Left forelimb (tissue), 1 donor: ENCODE data around the gene SLC35F4.
"Not testable (repeated sequence)": the region's sequence is repeated elsewhere in the genome, so short reads cannot be mapped to it uniquely, and the experiment has no call there.

Experiments
- DNase-seq: peaks from one replicate; pipeline ENCODE4 v3.0.0-alpha.2; 2018; ENCODE audit warnings: low spot score

SLC35F4 gene

DNA sequence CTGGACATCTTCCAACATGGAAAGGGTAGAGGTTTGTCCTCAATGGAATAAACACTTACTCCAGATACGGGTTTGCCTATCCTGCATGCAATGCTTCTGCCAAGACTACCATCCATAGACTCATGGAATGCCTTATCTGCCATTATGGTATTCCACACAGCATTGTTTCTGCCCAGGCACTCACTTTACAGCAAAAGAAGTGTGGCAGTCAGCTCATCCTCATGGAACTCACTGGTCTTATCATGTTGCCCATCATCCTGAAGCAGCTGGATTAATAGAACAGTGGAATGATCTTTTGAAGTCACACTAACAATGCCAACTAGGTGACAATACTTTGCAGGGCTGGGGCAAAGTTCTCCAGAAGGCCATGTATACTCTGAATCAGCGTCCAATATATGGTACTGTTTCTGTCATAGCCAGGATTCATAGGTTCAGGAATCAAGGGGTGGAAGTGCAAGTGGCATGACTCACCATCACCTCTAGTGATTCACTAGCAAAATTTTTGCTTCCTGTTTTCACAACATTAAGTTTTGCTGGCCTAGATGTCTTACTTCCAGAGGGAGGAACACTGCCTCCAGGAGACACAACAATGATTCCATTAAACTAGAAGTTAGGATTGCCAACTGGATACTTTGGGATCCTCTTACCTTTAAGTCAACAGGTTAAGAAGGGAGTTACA lies 140.4 kb downstream of the SLC35F4 start:
- no peak for DNase-seq

GRCh38 chr14:57722141-57722540 lies 143.8 kb downstream of the SLC35F4 start:
- not testable (repeated sequence) for DNase-seq

GRCh38 chr14:57714487-57714931 lies 151.4 kb downstream of the SLC35F4 start:
- DNase-seq: no peak

GRCh38 chr14:57712698-57713097 lies 153.2 kb downstream of the SLC35F4 start:
- no peak for DNase-seq

- no peak for DNase-seq
Observed at GRCh38 chr14:57712102-57712501, 153.8 kb downstream of the SLC35F4 start.

- no peak for DNase-seq
Observed at GRCh38 chr14:57709909-57710308, 156.0 kb downstream of the SLC35F4 start.

- DNase-seq: not testable (repeated sequence)
Observed at GRCh38 chr14:57709086-57709485, 156.8 kb downstream of the SLC35F4 start.

DNA sequence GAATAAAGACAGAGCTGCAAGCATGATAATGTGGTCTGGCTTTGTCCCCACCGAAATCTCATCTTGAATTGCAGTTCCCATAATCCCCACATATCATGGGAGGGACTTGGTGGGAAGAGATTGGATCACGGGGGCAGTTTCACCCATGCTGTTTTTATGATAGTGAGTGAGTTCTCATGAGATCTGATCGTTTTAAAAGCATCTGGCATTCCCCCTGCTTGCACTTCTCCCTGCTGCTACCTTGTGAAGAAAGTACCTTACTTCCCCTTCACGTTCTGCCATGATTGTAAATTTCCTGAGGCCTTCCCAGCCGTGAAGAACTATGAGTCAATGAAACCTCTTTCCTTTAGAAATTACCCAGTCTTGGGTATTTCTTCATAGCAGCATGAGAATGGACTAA lies 158.7 kb downstream of the SLC35F4 start:
- no peak for DNase-seq

DNA sequence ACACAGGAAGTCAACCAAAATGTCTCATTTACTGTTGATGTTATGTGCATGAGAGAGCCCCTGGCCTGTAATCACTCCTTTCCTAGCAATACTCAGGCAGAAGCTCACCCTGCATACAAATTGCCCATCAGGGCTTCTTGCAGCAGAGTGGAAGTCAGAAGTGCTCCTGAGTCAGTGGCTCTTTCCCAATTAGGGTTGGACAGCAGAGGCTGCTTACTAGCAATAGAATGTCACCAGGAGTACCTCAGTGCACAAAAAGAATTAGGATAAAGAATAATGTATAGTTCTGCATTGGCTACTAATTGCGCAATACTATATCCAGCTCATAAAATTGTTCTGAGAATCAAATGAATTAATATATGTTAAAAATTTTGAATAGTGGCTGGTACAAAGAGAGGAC lies 161.1 kb downstream of the SLC35F4 start:
- no peak for DNase-seq

- DNase-seq: no peak
Observed at GRCh38 chr14:57699947-57700346, 165.9 kb downstream of the SLC35F4 start.

GRCh38 chr14:57692671-57693070 lies 173.2 kb downstream of the SLC35F4 start:
- DNase-seq: no peak

GRCh38 chr14:57687416-57687815 lies 178.5 kb downstream of the SLC35F4 start:
- no peak for DNase-seq

DNA sequence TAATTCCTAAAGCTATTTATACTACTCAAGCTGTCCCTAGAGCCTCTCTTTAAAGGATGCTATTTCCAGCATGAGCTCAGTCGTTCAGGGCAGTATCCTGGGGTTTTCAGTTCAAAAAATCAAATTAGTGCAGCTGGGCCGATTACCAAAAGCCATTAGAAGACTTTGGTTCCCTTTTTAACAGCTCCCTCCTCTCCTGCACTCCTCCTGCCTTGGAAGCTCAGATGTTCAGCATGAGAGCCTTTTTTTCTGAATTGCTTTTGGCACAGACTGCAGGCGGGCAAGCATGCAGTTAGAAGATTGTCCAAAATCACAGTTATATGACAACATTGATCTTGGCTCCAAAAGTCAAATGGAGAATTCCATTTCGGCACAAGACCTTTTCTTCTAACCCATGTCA lies 179.6 kb downstream of the SLC35F4 start:
- DNase-seq: no peak

GRCh38 chr14:57671021-57671420 lies 194.9 kb downstream of the SLC35F4 start:
- no peak for DNase-seq

DNA sequence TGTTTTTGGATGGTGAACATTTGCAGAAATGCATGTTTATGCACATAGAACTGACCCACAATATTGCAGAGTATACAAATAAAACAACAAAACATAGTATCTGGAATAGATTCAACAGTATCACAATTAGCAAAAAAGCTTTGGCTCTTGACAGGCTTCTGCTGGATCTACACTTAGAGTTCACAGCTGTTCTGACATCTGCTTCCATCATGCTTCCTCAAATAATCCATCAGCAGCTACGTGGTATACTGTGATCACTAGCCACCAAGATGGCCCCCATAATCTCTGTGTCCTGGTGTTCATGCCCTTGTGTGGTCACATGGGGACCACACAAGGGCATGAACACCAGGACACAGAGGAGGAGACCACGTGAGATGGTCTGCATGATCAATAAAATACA lies 205.7 kb downstream of the SLC35F4 start:
- no peak for DNase-seq

- no peak for DNase-seq
Observed at GRCh38 chr14:57659052-57659451, 206.8 kb downstream of the SLC35F4 start.

DNA sequence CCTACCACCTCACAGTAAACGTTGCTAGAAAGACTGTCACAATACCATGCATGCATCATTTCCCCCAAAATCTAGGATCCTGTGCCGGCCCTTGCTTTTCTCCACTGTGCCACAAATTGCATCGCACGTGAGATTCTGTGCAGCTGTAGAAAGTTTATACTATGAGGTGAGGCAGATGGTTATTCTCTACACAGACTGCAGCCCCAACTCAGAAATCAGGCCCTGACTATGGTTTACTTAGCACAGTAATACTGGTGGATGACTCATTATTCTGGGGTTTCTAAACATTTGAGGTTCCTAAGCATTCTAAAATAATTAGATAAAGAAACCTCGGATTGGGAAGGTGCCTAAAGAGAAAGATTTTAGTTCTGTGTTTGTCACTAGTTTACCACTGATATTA lies 208.4 kb downstream of the SLC35F4 start:
- no peak for DNase-seq

DNA sequence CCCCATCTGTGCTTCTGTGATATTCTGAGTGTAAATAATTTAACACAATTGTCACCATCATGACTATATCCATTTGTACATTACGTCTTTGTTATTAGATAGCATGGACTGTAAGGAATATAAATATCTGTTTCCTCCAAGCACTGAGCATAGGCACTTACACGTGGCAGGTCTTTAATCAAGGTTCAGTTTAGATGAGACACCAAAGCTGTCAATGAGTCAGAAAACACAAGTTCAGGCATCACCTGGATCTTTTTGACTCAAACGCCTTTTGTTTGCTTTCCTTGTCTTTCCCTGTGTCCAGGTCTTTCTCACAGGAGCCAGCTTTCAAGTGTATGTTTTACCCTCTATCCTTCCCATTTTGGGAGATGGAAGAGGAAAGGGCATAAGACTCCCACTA lies 209.0 kb downstream of the SLC35F4 start:
- no peak for DNase-seq

DNA sequence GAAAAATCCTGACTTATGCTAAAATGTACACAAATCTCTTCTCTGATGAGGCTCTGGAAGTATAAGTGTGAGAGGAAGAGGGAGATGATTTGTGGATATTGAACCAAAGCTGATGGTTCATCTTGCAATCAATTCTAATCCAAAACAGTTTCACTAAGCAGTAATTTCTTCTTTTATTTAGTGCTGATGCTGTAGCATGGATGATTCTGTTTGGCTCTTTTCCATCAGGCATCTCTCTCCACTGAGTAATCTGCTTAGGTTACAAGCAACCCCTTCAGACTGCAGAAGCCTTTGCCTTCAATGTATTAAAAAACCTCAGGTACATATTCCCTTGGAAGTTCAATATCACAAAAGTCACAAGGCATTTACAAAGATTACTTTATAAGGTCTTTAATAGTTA lies 213.1 kb downstream of the SLC35F4 start:
- DNase-seq: no peak

- no peak for DNase-seq
Observed at GRCh38 chr14:57641776-57642175, 224.1 kb downstream of the SLC35F4 start.

- DNase-seq: no peak
Observed at GRCh38 chr14:57640036-57640435, 225.9 kb downstream of the SLC35F4 start.

DNA sequence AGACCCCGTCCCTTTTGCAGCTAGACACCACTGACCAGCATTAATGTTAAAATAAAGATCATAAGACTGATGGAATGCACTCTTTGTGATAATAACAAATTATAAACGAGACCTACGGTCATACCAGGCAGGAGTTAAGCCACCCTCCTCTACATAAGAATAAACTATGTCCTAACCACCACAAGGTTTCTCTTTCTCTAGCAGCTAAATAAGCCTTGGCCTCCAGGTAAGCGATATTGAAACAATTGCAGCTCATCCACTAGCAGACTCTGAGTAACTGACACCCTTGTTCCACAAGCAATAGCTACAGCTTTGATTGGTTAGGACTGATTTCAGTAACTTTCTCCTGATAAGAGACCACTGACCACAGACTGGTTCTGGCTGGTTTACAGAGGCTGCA lies 228.0 kb downstream of the SLC35F4 start:
- DNase-seq: no peak

DNA sequence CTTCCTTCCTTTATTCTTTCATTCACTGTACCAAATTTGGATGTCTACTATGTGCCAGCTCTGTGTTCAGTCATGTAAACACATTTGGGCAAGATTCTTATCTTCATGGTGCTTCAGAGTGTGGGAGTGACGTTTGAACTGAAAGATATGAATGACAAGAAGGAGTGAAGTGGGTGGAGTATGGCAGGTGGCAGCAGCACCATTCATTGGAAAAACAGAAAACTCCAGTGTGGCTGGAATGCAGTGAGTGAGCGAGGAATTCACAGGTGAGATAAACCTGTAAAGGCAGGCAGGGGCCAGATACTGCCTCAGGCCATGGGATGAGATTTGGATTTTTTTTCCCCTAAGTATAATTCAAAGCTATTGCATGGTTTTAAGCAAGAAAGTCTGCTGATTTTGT lies 231.6 kb downstream of the SLC35F4 start:
- no peak for DNase-seq

GRCh38 chr14:57632649-57633048 lies 233.2 kb downstream of the SLC35F4 start:
- DNase-seq: no peak
